Stimulated activated CD8-positive, alpha-beta memory T cell treated with anti-CD3 and anti-CD28 coated beads, Interleukin-7, amount 100 ng/mL, for 48 hours (primary cell): Measurements from ENCODE around the gene NOP56.

ENCODE experiments used
- DNase-seq, 2 donors: peaks; one replicate each; pipeline ENCODE4 v3.0.0-alpha.2; 2020; ENCODE audit warnings: low read depth in 1 of 2; ENCODE audit errors: extremely low read depth in 1 of 2

Gene NOP56

DNA sequence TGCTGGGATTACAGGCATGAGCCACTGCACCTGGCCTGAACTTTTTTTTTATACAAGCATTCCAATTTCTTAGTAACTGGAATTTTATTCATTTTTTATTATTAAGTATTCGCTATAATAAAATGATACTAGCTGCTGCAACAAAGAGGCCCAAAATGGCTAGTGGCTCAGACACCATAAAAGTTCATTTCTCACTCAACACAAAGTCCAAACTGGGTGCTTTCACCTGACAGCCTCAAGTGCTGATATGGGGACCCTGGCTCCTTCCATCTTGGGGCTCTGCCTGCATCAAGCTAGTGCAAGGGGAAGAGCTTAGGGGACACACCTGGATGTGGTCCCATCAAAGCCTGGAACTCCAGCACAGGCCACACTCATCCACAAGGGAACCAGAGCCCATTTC lies 12.2 kb upstream of the NOP56 start:
- DNase-seq = no peak

DNA sequence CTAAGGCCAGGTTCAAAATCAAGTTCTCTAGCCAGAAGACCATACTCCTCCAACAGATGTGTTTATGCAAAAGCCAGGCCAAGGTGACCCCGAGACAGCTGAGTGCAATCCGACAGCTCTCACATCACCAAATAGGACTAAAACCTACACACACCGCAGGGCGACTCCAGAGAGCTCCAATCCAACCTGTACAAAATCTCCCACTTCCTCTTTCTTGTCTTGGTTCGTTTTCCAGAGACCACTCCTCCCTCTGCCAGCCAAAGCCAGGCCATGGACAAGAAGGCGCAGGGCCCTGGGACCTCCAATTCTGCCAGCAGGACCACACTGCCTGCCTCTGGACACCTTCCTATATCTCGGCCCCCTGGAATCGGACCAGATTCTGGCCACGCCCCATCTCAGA lies 11.5 kb upstream of the NOP56 start:
- no peak for DNase-seq

DNA sequence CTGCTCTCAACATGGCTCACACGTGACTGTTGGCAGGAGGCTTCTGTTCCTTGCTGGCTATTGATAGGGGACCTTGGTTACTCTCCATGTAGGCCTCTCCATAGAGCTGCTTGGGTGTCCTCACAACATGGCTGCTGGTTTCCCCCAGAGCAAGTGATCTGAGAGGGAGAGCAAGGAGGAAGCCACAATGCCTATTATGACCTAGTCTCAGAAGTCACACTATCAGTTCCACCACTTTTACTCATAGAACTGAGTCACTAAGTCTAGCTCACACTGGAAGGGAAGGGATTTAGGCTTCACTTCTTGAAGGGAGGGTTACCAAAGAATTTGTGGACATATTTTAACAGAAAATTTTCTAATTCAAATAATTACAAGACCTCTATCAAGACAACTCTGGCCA lies 8.7 kb upstream of the NOP56 start:
- no peak for DNase-seq

DNA sequence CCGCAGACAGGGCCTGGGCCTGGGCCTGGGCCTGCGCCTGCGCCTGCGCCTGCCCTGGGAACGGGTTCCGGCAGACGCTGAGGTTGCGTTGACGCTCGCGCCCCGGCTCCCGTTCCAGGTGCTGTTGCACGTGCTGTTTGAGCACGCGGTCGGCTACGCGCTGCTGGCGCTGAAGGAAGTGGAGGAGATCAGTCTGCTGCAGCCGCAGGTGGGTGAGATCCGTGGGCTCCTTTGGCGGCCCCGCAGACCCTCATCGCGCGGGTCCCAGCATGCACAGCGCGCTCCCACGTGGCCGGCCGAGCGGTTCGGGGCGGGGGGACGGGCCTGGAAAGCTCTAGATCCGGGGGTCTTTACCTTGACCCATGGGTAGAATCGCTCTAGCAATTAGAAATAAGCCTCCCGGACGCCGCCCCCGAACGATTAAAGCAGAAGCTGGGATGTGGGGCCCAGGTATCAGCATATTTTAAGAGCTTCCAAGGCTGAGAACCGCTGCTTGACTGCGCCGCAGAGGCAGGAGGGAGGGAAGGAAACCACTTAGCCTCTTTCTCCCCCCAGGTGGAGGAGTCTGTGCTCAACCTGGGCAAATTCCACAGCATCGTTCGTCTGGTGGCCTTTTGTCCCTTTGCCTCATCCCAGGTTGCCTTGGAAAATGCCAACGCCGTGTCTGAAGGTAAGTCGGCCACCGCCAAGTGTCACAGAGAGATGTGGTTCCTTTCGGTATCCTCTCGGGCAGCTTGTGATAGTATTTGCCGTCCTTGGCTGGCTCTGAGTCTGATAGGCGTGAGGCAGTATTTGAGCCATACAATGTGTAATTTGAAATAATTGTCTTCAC lies 508 bp downstream of the NOP56 start:
- no peak for DNase-seq

DNA sequence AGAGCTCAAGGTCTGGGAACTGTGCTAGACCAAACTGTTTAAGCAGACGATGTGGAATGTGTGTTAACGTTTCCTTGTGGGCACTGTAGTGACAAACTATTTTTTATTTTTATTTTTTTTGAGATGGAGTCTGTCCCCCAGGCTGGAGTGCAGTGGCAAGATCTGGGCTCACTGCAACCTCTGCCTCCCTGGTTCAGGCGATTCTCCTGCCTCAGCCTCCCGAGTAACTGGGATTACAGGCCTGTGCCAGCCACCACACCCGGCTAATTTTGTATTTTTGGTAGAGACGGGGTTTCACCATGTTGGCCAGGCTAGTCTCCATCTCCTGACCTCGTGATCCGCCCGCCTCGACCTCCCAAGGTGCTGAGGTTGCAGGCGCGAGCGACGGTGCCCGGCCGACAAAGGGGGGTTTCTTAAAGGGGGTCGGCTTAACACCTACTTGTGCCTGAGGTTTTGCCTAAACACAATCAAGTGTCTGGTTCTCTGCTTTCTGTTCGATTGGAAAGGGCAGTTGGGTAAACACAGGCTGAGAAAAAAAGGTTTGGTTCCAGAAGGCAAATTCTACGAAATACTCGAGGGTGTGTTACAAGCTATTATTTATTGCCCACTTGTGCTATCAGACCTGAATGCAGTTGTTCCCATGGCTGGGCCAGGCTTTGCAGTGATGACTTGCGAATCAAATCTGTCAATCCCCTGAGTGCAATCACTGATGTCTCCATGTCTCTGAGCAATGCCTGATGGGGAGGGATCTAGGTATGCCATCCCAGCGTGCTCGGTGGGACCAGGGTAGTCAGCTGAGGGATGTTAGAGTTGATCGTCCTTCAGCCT lies 1.3 kb downstream of the NOP56 start:
- DNase-seq = no peak

DNA sequence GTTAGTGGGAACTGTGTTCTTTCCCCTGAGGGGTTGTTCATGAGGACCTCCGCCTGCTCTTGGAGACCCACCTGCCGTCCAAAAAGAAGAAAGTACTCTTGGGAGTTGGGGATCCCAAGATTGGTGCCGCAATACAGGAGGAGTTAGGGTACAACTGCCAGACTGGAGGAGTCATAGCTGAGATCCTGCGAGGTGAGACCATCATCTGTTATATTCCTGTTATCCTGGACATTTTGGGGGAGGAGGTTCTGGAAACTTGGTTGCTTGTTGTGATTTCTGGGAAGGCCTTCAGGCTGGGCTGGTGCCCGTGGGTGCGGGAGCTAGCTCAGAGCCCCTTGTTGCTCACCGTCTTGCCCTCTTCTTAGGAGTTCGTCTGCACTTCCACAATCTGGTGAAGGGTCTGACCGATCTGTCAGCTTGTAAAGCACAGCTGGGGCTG lies 2.0 kb downstream of the NOP56 start:
- DNase-seq = no peak

DNA sequence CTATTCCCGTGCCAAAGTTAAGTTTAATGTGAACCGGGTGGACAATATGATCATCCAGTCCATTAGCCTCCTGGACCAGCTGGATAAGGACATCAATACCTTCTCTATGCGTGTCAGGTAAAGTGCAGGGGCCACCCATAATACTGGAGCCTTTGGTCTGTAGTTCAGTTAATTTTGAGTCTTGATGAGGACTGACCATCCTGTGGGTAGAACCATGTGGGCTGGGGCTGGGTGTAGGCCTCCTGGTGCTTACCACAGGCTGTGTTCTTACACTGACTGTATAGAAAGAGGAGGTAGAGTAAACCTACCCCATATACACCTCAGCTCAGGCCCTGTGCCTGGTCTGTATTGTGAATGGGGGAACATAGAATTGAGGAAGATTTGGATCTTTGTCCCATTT lies 2.4 kb downstream of the NOP56 start:
- no peak for DNase-seq

DNA sequence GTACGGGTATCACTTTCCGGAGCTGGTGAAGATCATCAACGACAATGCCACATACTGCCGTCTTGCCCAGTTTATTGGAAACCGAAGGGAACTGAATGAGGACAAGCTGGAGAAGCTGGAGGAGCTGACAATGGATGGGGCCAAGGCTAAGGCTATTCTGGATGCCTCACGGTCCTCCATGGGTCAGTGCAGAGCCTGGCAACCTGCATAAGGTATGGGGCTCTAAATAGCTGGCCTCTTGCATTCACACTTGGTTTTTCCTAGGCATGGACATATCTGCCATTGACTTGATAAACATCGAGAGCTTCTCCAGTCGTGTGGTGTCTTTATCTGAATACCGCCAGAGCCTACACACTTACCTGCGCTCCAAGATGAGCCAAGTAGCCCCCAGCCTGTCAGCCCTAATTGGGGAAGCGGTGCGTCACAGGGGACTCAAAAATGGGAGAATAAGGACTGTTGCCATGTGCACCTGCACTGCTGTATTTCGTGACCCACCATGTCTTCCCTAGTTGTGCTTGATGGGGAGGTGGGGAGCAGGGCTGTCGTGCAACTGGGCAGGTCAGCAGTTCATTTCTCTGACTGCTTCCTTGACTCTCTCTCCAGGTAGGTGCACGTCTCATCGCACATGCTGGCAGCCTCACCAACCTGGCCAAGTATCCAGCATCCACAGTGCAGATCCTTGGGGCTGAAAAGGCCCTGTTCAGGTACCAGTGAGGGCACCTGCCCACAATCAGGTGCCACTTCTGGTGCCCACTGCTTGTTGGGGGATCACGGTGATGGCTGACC lies 3.1 kb downstream of the NOP56 start:
- DNase-seq = no peak

DNA sequence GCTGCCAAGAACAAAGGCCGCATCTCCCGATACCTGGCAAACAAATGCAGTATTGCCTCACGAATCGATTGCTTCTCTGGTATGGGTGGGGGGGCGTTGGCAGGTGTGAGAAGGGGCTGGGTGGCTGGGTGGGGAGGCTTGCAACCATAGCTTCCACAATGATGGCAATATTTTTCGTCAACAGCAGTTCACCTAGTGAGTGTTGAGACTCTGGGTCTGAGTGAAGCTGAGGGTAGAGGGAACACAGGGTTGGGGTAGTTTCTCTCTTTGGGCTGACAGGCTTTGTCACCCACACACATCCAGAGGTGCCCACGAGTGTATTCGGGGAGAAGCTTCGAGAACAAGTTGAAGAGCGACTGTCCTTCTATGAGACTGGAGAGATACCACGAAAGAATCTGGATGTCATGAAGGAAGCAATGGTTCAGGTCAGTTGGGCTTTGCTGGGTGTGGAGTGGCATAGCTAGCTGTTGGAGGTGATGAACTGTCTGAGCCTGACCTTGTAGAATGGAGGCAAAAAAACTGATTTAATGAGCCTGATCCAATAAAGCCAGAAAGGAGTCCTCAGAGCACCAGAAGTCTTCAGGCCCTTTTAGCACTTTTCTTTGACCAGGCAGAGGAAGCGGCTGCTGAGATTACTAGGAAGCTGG lies 4.2 kb downstream of the NOP56 start:
- no peak for DNase-seq

DNA sequence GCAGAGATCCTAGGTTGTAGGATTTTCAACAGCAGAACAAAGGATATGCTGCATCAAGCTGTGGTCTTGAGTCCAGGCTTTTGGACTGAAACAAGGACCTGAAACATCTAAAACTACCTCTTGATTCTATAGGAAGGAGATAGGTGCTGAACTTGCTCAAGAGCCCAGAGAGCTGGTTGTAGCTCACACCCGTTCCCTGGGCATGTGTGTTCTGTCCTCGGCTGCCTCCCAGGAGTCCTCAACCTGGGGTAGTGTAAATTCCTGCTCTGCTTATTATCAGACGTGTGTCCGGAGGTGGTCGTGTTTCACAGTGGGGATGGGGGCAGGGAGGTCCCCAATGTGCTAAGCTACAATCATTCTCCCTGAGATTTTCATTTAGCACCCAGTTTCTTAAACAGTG lies 4.8 kb downstream of the NOP56 start:
- no peak for DNase-seq

DNA sequence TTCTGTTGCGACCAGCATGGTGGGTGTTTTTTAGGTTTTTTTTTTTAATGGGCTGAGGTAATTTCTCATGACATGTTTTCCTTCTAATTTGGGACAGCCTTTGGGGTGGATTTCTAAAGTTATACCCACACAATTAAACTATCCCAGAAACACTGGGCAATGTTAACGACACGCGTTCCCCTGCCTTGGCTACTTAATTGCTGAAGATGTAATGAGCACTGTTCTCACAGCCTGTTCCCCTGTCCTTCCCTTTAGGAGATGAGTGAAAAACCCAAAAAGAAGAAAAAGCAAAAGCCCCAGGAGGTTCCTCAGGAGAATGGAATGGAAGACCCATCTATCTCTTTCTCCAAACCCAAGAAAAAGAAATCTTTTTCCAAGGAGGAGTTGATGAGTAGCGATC lies 5.2 kb downstream of the NOP56 start:
- DNase-seq = no peak

DNA sequence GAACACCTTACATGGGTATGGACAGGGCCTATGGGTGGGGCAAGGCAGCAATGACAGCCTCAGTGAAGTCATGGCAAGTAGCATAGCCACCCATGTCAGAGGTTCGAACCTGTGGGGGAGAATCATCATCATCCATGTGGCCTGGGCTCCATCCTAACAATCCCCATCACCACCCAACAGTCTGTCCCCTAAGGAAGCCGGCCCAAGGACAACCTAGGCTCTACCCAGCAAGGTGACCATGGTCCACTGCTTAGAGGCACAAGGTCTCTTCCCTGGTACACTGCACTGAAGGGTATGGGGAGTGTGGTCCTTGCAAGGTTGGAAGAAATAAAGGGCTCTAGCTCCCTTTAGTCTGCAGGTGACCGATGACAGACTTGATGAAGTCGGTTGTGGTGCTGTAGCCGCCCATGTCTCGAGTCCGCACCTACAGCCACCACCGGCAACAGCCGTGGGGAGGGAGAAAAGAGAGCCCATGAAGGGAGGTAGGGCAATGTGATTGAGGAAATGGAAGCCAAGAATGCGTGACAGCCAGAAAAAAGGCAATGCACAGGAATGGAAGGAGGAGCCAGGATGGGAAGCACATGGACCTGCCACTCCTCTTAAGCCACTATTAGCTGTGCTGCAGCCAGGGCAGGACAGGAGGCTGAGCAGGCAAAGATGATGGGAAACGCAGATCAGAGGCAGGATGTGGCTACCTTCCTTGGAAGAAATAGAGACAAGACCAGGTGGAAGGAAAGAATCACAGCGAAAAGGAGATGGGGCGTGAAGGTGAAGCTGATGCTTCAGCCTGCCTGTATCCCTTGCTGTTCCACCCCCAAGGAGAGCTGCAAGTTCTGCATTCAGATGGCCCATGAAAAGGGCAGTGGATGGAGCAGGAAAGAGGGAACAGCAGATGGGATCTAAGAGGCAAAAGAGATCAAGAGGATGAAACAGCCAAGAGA lies 6.3 kb downstream of the NOP56 start:
- DNase-seq = no peak

DNA sequence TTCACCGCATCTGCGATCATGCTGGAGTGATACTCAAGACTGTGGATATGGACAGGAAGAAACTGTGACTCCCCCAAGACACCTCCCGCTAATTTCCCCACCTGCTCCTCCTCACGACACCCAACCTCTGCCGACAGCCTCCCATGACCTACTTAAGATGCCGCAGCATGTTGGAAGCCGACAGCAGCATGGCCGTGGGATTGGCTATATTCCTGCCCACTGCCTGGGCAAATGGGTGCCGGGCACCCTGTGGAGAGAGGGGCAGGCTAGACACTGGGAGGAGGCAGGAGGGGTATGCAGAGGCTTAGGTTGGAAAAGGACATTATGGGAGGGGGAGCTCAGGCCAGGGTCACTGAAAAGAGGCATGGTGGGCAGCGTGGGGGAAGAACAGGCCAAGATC lies 7.1 kb downstream of the NOP56 start:
- no peak for DNase-seq

DNA sequence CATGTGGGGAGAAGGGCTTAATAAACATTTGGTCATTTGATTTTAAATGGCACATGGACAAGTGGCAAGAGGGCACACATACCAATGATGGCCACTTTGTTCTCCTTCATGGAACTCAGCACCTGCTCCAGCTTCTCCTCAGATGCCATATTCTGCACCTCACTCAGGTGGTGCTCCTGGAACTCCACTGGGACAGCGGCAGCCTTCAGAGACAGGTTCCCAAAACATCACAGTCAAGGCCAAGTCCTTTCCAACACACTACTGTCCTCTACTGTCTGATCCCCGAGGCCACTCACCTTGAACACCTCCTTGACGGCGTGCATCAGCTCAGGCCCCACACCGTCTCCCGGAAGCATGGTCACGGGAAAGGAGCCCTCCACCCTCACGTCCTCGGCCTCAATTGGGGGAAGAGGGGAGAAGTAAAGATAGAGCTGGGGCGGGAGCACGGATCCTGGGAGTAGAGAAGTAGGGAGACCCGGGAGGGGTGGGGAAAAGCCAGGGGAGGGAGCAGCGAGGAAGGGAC lies 11.0 kb downstream of the NOP56 start:
- DNase-seq = no peak

DNA sequence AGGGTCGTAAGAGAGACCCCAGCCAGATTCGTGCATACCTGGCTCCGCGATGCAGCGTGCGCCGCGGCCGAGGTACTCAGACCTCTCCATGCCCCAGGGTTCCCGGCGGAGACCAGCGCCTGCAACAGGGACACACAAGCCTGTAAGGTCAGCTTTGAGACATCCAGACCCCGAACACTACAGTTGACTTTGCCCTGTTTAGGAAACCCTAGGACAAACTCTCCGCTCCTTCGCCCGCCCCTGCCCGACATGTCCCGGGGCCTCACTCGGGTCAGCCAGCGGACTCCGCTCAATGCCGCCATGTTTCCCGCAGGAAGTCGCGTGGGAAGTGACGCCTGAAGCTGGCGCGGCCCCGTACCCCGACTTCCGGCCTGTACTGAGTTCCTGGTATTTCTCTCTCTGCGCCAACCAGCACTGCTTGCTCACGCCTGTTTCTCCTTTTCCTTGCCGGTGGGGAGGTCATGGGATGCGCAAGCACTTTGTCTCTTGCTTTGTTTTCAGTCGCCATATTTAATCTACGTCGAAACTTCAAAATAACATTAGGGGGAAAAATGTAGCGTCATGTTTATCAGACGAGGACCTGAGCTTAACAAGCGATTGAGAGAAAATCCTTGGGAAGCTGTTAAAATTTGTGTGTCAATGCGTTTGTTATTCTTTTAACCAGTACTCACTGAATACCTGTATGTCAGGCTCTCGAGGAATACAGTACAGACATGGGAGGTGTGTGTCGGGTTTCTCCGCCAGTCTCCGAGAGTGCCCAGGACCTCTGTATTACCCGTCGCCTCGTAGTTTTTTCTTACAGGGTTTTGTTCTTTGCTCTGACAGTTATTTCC lies 11.7 kb downstream of the NOP56 start, which contains the start of gene IDH3B:
TSS of gene IDH3B (minus strand) at position 330 of the 833 bp plus-strand sequence. CDS start at position 302, 28 bp downstream.
- DNase-seq = peak; percentile 79 to 89

DNA sequence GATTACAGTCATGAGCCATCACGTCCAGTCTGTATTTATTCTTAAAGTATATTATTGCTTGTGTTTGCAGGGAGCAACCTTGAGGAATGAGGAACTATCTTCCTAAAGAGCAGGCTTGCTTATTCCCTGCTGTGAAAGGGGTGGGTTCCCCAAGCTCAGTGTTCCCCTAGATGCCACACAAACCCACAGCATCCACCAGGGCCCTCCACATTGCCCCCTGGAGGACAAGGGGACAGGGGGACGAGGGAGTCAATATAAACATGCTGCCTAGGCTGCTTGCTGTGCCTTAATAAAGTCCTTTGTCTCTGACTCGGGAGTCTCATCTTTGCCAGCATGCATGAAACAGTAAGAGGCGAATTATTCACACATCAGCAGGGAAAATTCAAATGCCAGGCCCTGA lies 19.5 kb downstream of the NOP56 start:
- no peak for DNase-seq

DNA sequence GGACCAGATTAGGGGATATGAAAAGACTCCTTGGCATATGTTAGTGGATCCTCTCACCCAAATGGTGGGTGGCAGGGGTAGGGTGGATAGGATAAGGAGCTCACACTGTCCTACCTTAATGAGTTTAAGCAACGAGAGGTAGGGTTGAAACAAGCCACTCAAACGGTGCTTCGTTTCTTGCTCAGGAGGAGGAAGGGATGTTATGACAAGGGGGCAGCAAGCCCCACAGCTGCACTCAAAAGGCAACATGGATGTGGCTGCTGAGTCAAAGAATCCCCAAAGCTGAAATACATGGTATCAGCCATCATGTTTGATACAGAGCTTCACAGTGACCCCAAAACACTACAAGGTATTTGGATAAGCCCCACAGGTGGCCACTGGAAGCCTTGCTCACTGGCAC lies 20.0 kb downstream of the NOP56 start:
- no peak for DNase-seq

DNA sequence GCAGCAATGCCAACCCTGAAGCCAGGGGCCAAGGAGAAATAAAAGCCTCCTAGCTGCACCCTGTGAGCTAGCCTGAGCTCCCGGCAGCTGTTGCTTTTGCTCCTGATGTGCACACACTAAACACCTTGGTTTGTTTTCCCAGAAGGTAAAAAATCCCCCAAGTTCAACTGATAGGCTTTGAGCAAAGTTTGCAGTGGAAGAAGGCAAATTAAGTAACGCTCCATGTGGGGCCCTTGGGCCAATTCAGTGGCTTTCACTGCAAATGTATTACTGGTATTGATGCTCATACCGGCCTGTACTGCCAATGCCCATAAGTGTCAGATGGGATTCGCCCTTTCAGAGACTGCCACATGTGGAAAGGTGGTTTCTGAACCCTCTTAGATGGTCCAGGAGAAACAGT lies 21.0 kb downstream of the NOP56 start:
- no peak for DNase-seq

DNA sequence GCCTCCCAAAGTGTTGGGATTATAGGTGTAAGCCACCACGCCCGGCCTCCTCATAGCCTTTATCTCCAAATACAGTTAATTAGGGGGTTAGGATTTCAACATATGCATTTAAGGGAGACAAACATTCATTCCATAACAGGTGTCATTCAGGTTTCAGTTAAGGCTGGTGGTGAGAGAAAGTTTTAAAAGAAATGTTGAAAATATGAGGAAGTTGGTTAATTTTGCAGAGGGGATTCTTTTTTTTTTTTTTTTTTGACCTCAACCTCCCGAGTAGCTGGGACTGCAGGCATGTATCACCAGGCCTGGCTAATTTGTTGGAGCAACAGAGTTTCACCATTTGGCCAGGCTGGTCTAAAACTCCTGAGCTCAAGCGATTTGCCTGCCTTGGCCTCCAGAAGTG lies 27.6 kb downstream of the NOP56 start:
- DNase-seq = no peak
